ENCODE results near the gene REEP5. TPM values are rescaled to one million over a fixed set of nuclear protein-coding genes. Genes with fewer than 3 reads are reported as not detected.

REEP5 gene
- total RNA-seq, 2 donors from 2014 or later: 18.7 to 45.1 TPM

GRCh38 chr5:112940670-112941069, 18.6 kb upstream of the REEP5 start:
- no peak for ATAC-seq
- H3K36me3 Mint-ChIP-seq: no peaks in the 10 kb centered on the region
- no peak for DNase-seq (ENCODE audit: low spot score in 2 of 2)
- H3K9me3 Mint-ChIP-seq: no peaks in the 10 kb centered on the region
- no peak overlapping the region for H3K27ac Mint-ChIP-seq

GRCh38 chr5:112938286-112938685, 16.3 kb upstream of the REEP5 start:
- Mint-ChIP-seq H3K9me3 (peaks cover 0 to 6% of the 10 kb centered on the region in 2 donors), H3K27ac (no peak overlapping the region), H3K36me3 (peaks cover 0 to 5% of the 10 kb centered on the region in 2 donors)
- ATAC-seq (no peak), DNase-seq (ENCODE audit: low spot score in 2 of 2) (no peak)

GRCh38 chr5:112935675-112936074, 13.6 kb upstream of the REEP5 start:
- DNase-seq (ENCODE audit: low spot score in 2 of 2) (no peak), ATAC-seq (no peak)
- Mint-ChIP-seq H3K9me3 (peaks cover 0 to 6% of the 10 kb centered on the region in 2 donors), H3K27ac (no peak overlapping the region), H3K36me3 (peaks cover 0 to 5% of the 10 kb centered on the region in 2 donors)

- peaks cover 0 to 5% of the 10 kb centered on the region in 2 donors for H3K36me3 Mint-ChIP-seq
- peaks cover 0 to 6% of the 10 kb centered on the region in 2 donors for H3K9me3 Mint-ChIP-seq
- ATAC-seq (peak; percentile 33 to 75), DNase-seq (ENCODE audit: low spot score in 2 of 2) (no peak)
- H3K27ac Mint-ChIP-seq: no peak overlapping the region
Observed at GRCh38 chr5:112934366-112934663, 12.3 kb upstream of the REEP5 start.

- Mint-ChIP-seq H3K27ac (no peak overlapping the region), H3K9me3 (peaks cover 0 to 6% of the 10 kb centered on the region in 2 donors), H3K36me3 (peaks cover 0 to 5% of the 10 kb centered on the region in 2 donors)
- DNase-seq (ENCODE audit: low spot score in 2 of 2) (no peak), ATAC-seq (peak in 1 of 2 donors; percentile 59)
Observed at GRCh38 chr5:112933651-112934365, 11.8 kb upstream of the REEP5 start.

GRCh38 chr5:112933105-112933504, 11.1 kb upstream of the REEP5 start:
- Mint-ChIP-seq H3K27ac (no peak overlapping the region), H3K36me3 (peaks cover 0 to 5% of the 10 kb centered on the region in 2 donors), H3K9me3 (peaks cover 0 to 6% of the 10 kb centered on the region in 2 donors)
- ATAC-seq: no peak
- no peak for DNase-seq (ENCODE audit: low spot score in 2 of 2)

GRCh38 chr5:112931473-112931872, 9.4 kb upstream of the REEP5 start:
- Mint-ChIP-seq H3K9me3 (peaks cover 0 to 6% of the 10 kb centered on the region in 2 donors), H3K27ac (no peak overlapping the region), H3K36me3 (peaks cover 0 to 5% of the 10 kb centered on the region in 2 donors)
- DNase-seq (ENCODE audit: low spot score in 2 of 2) (no peak), ATAC-seq (no peak)

- peaks cover 0 to 5% of the 10 kb centered on the region in 2 donors for H3K36me3 Mint-ChIP-seq
- peak; percentile 54 to 81 for ATAC-seq
Observed at GRCh38 chr5:112930082-112930344, 8.0 kb upstream of the REEP5 start.

GRCh38 chr5:112929336-112930081, 7.5 kb upstream of the REEP5 start:
- Mint-ChIP-seq H3K36me3 (peaks cover 0 to 5% of the 10 kb centered on the region in 2 donors), H3K27ac (peak overlapping the region; percentile 63 to 82), H3K9me3 (peaks cover 0 to 6% of the 10 kb centered on the region in 2 donors)
- no peak for DNase-seq (ENCODE audit: low spot score in 2 of 2)
- ATAC-seq: peak; percentile 66 to 69

More at GRCh38 chr5:112930082-112930344, 8.0 kb upstream of the REEP5 start:
- Mint-ChIP-seq H3K9me3 (peaks cover 0 to 6% of the 10 kb centered on the region in 2 donors), H3K27ac (peak overlapping the region; percentile 32 to 63)
- DNase-seq (ENCODE audit: low spot score in 2 of 2): no peak

- DNase-seq (ENCODE audit: low spot score in 2 of 2) (no peak), ATAC-seq (no peak)
- H3K36me3 Mint-ChIP-seq: peaks cover 5 to 16% of the 10 kb centered on the region in 2 donors
- H3K27ac Mint-ChIP-seq: peak overlapping the region in 1 of 2 donors; percentile 98
- no peaks in the 10 kb centered on the region for H3K9me3 Mint-ChIP-seq
Observed at GRCh38 chr5:112923988-112924387, 2.0 kb upstream of the REEP5 start.

- peak in 1 of 2 donors; percentile 16 for ATAC-seq
- peak in 1 of 2 donors; percentile 21 for DNase-seq (ENCODE audit: low spot score in 2 of 2)
- no peaks in the 10 kb centered on the region for H3K9me3 Mint-ChIP-seq
- peak overlapping the region; percentile 66 to 98 for H3K27ac Mint-ChIP-seq
- H3K36me3 Mint-ChIP-seq: peaks cover 12 to 23% of the 10 kb centered on the region in 2 donors
Observed at GRCh38 chr5:112923148-112923917, 1.3 kb upstream of the REEP5 start.

- Mint-ChIP-seq H3K9me3 (no peaks in the 10 kb centered on the region), H3K27ac (peak overlapping the region; percentile 92 to 98), H3K36me3 (peaks cover 12 to 39% of the 10 kb centered on the region in 2 donors)
- DNase-seq (ENCODE audit: low spot score in 2 of 2) (peak; percentile 57 to 77), ATAC-seq (peak; percentile 57 to 75)
Observed at GRCh38 chr5:112921026-112921832, 798 bp downstream of the REEP5 start.

GRCh38 chr5:112919972-112920371, 2.1 kb downstream of the REEP5 start:
- peak overlapping the region; percentile 66 to 98 for H3K27ac Mint-ChIP-seq
- H3K36me3 Mint-ChIP-seq: peaks cover 12 to 43% of the 10 kb centered on the region in 2 donors
- no peak for DNase-seq (ENCODE audit: low spot score in 2 of 2)
- peak in 1 of 2 donors; percentile 48 for ATAC-seq
- H3K9me3 Mint-ChIP-seq: no peaks in the 10 kb centered on the region

GRCh38 chr5:112918679-112919078, 3.3 kb downstream of the REEP5 start:
- no peak for DNase-seq (ENCODE audit: low spot score in 2 of 2)
- peak overlapping the region in 1 of 2 donors; percentile 4 for H3K27ac Mint-ChIP-seq
- H3K36me3 Mint-ChIP-seq: peaks cover 12 to 43% of the 10 kb centered on the region in 2 donors
- H3K9me3 Mint-ChIP-seq: no peaks in the 10 kb centered on the region
- ATAC-seq: no peak

GRCh38 chr5:112918136-112918535, 3.9 kb downstream of the REEP5 start:
- no peak overlapping the region for H3K27ac Mint-ChIP-seq
- no peak for ATAC-seq
- H3K36me3 Mint-ChIP-seq: peaks cover 13 to 47% of the 10 kb centered on the region in 2 donors

GRCh38 chr5:112917453-112917995, 4.5 kb downstream of the REEP5 start:
- Mint-ChIP-seq H3K27ac (no peak overlapping the region), H3K36me3 (peaks cover 19 to 53% of the 10 kb centered on the region in 2 donors), H3K9me3 (no peaks in the 10 kb centered on the region)
- DNase-seq (ENCODE audit: low spot score in 2 of 2) (no peak), ATAC-seq (no peak)

More at GRCh38 chr5:112918136-112918535, 3.9 kb downstream of the REEP5 start:
- no peaks in the 10 kb centered on the region for H3K9me3 Mint-ChIP-seq
- DNase-seq (ENCODE audit: low spot score in 2 of 2): no peak
